CD4-positive, alpha-beta T cell treated with Interleukin-4 for 4 hours (primary cell): Measurements from ENCODE around the gene ZNF311.
"Not testable (repeated sequence)": the region's sequence is repeated elsewhere in the genome, so short reads cannot be mapped to it uniquely, and the experiment has no call there.

Experiments used
- DNase-seq: peaks from one replicate; pipeline ENCODE4 v3.0.0-alpha.2; 2020

Gene ZNF311

GRCh38 chr6:28982476-28983266 is 22.4 kb downstream of the ZNF311 start:
- DNase-seq: peak; percentile 26

- DNase-seq: peak; percentile 79
Measured at GRCh38 chr6:28981833-28982475, 23.2 kb downstream of the ZNF311 start.

- peak; percentile 82 for DNase-seq
Measured at GRCh38 chr6:28981431-28981832, 23.7 kb downstream of the ZNF311 start.

- peak; percentile 34 for DNase-seq
Measured at GRCh38 chr6:28980852-28981430, 24.2 kb downstream of the ZNF311 start.

- DNase-seq: no peak
Measured at GRCh38 chr6:28980137-28980851, 24.8 kb downstream of the ZNF311 start.

- no peak for DNase-seq
Measured at GRCh38 chr6:28979679-28980078, 25.4 kb downstream of the ZNF311 start.

- DNase-seq: no peak
Measured at GRCh38 chr6:28978959-28979561, 26.1 kb downstream of the ZNF311 start.

GRCh38 chr6:28978133-28978491 is 27.0 kb downstream of the ZNF311 start:
- no peak for DNase-seq

GRCh38 chr6:28977341-28978132 is 27.6 kb downstream of the ZNF311 start:
- no peak for DNase-seq

- no peak for DNase-seq
Measured at GRCh38 chr6:28976677-28977076, 28.4 kb downstream of the ZNF311 start.

- DNase-seq: no peak
Measured at GRCh38 chr6:28974505-28974904, 30.6 kb downstream of the ZNF311 start.

GRCh38 chr6:28970056-28970455 is 35.1 kb downstream of the ZNF311 start:
- not testable (repeated sequence) for DNase-seq

- DNase-seq: no peak
Measured at GRCh38 chr6:28969129-28969528, 36.0 kb downstream of the ZNF311 start.

GRCh38 chr6:28968476-28968875 is 36.6 kb downstream of the ZNF311 start:
- no peak for DNase-seq

GRCh38 chr6:28965706-28966105 is 39.4 kb downstream of the ZNF311 start:
- no peak for DNase-seq

GRCh38 chr6:28960846-28961500 is 44.1 kb downstream of the ZNF311 start:
- no peak for DNase-seq

GRCh38 chr6:28958561-28959243 is 46.4 kb downstream of the ZNF311 start:
- not testable (repeated sequence) for DNase-seq

- DNase-seq: not testable (repeated sequence)
Measured at GRCh38 chr6:28957795-28958314, 47.3 kb downstream of the ZNF311 start.

GRCh38 chr6:28956331-28956730 is 48.8 kb downstream of the ZNF311 start:
- DNase-seq: no peak

GRCh38 chr6:28953585-28954258 is 51.4 kb downstream of the ZNF311 start:
- no peak for DNase-seq
